ENCODE results near the gene ASMTL. TPM values are rescaled to one million over a fixed set of nuclear protein-coding genes. Genes with fewer than 3 reads are reported as not detected.
"Not testable (repeated sequence)": the region's sequence is repeated elsewhere in the genome, so short reads cannot be mapped to it uniquely, and the experiment has no call there.

ASMTL gene
- total RNA-seq, 1 donor from 2014 or later = 19.1 TPM

GRCh38 chrX:1416965-1417760 lies 35.5 kb downstream of the ASMTL start:
- ATAC-seq = no peak
- no peak overlapping the region for H3K27ac ChIP-seq
- H3K27me3 ChIP-seq (ENCODE audit: low read depth) = no peaks in the 10 kb centered on the region
- peaks cover 55% of the 10 kb centered on the region for H3K36me3 ChIP-seq
- intact Hi-C loops (cut with DNase I) = no loop called here
- DNase-seq = peak; percentile 12
- peaks cover 13% of the 10 kb centered on the region for H3K9me3 ChIP-seq
- no peak overlapping the region for H3K4me3 ChIP-seq
- H3K4me1 ChIP-seq = no peaks in the 10 kb centered on the region
- TF ChIP-seq CTCF (IDR thresholded peaks at IDR 0.05) = no peak

DNA sequence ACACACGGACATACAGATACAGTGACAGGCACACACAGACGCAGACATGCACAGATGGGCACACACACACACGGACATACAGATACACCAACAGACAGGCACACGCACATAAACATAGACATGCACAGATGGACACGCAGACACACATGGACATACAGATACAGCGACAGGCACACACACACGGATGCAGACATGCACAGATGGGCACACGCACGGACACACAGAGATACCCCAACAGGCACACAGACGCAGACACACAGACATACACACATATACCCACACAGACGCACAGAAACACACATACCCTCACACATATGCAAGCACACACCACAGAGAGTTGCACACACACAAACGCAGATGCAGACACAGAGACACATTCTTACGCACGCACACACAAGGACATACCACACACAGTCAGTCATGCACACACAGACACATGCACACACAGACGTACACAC lies 36.4 kb downstream of the ASMTL start:
- H3K27me3 ChIP-seq (ENCODE audit: low read depth) = no peaks in the 10 kb centered on the region
- DNase-seq (no peak), ATAC-seq (no peak)
- peaks cover 7% of the 10 kb centered on the region for H3K9me3 ChIP-seq
- peaks cover 53% of the 10 kb centered on the region for H3K36me3 ChIP-seq
- no peak overlapping the region for H3K4me3 ChIP-seq
- no peak overlapping the region for H3K27ac ChIP-seq
- H3K4me1 ChIP-seq = no peaks in the 10 kb centered on the region
- intact Hi-C loops (cut with DNase I) = no loop called here
- TF ChIP-seq CTCF (IDR thresholded peaks at IDR 0.05) = no peak

GRCh38 chrX:1412551-1413161 lies 40.1 kb downstream of the ASMTL start:
- Histone ChIP-seq H3K27me3 (ENCODE audit: low read depth) (no peaks in the 10 kb centered on the region), H3K27ac (no peak overlapping the region), H3K36me3 (peaks cover 37% of the 10 kb centered on the region), H3K4me1 (no peaks in the 10 kb centered on the region), H3K9me3 (no peaks in the 10 kb centered on the region), H3K4me3 (no peak overlapping the region)
- TF ChIP-seq CTCF (IDR thresholded peaks at IDR 0.05) = no peak
- intact Hi-C loops (cut with DNase I) = no loop called here
- DNase-seq = peak; percentile 30
- no peak for ATAC-seq

DNA sequence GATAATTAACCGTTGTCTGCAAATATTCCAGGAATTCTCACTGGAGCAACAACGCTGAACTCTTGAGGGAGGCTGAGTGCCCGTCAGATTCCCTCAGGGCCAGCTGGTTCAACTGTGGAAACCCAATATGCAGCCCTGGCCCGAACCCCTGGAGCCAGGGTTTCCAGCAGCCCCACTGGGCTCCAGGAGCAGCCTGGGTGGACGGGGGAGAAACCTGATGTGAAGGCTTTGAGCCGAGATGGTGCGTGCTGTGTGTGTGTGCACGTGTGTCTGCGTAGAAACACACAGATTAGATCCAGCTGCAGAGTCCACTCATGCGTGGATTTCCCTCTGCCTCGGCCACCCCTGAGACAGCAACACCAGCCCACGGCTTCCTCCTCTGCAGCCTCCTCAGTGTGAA lies 41.4 kb downstream of the ASMTL start:
- H3K27ac ChIP-seq = no peak overlapping the region
- no peak overlapping the region for H3K4me3 ChIP-seq
- peaks cover 49% of the 10 kb centered on the region for H3K36me3 ChIP-seq
- H3K4me1 ChIP-seq = no peaks in the 10 kb centered on the region
- intact Hi-C loops (cut with DNase I) = no loop called here
- TF ChIP-seq CTCF (IDR thresholded peaks at IDR 0.05) = no peak
- ATAC-seq = peak in 1 of 2 donors; percentile 26
- H3K27me3 ChIP-seq (ENCODE audit: low read depth) = no peaks in the 10 kb centered on the region
- H3K9me3 ChIP-seq = no peaks in the 10 kb centered on the region
- peak; percentile 32 for DNase-seq

DNA sequence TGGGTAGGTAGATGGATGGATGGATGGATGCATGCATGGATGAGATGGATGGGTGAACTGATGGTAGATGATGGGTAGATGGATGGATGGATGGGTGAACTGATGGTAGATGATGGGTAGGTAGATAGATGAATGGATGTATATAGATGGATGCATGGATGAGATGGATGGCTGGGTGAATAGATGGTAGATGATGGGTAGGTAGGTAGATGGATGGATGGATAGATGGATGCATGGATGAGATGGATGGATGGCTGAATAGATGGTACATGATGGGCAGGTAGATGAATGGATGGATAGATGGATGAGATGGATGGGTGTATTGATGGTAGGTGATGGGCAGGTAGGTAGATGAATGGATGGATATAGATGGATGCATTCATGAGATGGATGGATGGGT lies 45.7 kb downstream of the ASMTL start:
- Histone ChIP-seq H3K9me3 (no peaks in the 10 kb centered on the region), H3K4me3 (no peak overlapping the region), H3K27ac (no peak overlapping the region), H3K27me3 (ENCODE audit: low read depth) (no peaks in the 10 kb centered on the region), H3K4me1 (no peaks in the 10 kb centered on the region), H3K36me3 (peaks cover 45% of the 10 kb centered on the region)
- ATAC-seq (no peak), DNase-seq (no peak)
- TF ChIP-seq CTCF (IDR thresholded peaks at IDR 0.05) = no peak
- intact Hi-C loops (cut with DNase I) = no loop called here

DNA sequence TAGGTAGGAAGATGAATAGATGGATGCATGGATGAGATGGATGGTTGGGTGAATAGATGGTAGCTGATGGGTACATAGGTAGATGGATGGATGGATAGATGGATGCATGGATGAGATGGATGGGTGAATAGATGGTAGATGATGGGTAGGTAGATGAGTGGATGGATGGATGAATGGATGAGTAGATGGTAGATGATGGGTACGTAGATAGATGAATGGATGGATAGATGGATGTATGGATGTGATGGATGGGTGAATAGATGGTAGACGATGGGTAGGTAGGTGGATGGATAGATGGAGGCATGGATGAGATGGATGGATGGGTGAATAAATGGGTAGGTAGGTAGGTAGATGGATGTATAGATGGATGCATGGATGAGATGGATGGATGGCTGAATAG lies 46.9 kb downstream of the ASMTL start:
- not testable (repeated sequence) for ATAC-seq

GRCh38 chrX:1403867-1404266 lies 48.8 kb downstream of the ASMTL start:
- H3K27me3 ChIP-seq (ENCODE audit: low read depth); intact Hi-C loops (cut with DNase I); ATAC-seq; H3K9me3 ChIP-seq; H3K4me1 ChIP-seq; DNase-seq; H3K27ac ChIP-seq; H3K4me3 ChIP-seq: not testable (repeated sequence)
- peaks cover 62% of the 10 kb centered on the region for H3K36me3 ChIP-seq

More for the DNA sequence above, 46.9 kb downstream of the ASMTL start:
- H3K9me3 ChIP-seq; intact Hi-C loops (cut with DNase I); H3K4me3 ChIP-seq; DNase-seq; H3K27ac ChIP-seq; H3K27me3 ChIP-seq (ENCODE audit: low read depth); H3K4me1 ChIP-seq: not testable (repeated sequence)
- H3K36me3 ChIP-seq = peaks cover 51% of the 10 kb centered on the region
